ENCODE measurements around the gene RABGAP1L.

DNA sequence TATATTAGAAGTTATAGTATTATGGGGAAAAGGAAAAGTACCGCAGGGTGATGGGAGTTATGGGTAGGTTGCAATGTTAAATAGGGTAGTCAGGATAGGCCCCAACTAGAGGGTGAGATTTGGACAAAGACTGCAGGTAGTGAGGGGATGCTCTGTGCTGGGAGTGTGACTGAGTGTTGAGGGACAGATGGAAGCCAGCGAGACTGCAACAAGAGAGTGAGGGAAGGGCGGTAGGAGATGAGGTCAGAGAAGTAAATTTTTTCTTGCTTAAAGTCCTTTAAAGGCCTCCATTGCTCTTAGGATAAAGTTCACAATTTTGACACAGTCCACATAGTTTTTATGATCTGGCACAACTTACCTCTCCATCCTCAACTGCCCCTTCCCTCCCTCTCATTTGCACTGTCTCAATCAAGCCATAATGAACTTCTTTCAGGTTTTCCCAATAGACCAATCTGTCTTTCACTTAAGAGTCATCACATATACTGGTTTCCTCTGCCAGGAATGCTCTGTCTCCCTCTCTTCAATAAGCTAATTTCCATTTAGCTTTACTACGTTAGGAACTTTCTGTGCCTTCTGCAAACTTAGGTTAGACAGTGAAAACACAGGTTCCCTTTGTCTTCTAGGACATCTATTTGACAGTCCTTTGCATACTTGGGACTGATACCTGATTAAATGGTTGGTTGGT is 602.7 kb downstream of the RABGAP1L start:
- TF ChIP-seq EZH2 (IDR thresholded peaks at IDR 0.05; ENCODE audit: borderline replicate concordance, control insufficient read depth, low read depth, low read length), result no peak
- TF ChIP-seq HDAC6 (IDR thresholded peaks at IDR 0.05; ENCODE audit: unreplicated experiment), result no peak
- TF ChIP-seq, protein P1, sequence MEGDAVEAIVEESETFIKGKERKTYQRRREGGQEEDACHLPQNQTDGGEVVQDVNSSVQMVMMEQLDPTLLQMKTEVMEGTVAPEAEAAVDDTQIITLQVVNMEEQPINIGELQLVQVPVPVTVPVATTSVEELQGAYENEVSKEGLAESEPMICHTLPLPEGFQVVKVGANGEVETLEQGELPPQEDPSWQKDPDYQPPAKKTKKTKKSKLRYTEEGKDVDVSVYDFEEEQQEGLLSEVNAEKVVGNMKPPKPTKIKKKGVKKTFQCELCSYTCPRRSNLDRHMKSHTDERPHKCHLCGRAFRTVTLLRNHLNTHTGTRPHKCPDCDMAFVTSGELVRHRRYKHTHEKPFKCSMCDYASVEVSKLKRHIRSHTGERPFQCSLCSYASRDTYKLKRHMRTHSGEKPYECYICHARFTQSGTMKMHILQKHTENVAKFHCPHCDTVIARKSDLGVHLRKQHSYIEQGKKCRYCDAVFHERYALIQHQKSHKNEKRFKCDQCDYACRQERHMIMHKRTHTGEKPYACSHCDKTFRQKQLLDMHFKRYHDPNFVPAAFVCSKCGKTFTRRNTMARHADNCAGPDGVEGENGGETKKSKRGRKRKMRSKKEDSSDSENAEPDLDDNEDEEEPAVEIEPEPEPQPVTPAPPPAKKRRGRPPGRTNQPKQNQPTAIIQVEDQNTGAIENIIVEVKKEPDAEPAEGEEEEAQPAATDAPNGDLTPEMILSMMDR (IDR thresholded peaks at IDR 0.05 in 2 of 3, conservative IDR thresholded peaks at IDR 0.05 in 1 of 3; ENCODE audit: control insufficient read depth in 2 of 3, extremely low read depth in 1 of 3, insufficient read depth in 1 of 3, low read depth in 3 of 3, low read length in 3 of 3), result no peak
- TF ChIP-seq, protein P2, sequence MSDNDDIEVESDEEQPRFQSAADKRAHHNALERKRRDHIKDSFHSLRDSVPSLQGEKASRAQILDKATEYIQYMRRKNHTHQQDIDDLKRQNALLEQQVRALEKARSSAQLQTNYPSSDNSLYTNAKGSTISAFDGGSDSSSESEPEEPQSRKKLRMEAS (IDR thresholded peaks at IDR 0.05; ENCODE audit: low read depth, low read length), result no peak
- TF ChIP-seq, protein P3, sequence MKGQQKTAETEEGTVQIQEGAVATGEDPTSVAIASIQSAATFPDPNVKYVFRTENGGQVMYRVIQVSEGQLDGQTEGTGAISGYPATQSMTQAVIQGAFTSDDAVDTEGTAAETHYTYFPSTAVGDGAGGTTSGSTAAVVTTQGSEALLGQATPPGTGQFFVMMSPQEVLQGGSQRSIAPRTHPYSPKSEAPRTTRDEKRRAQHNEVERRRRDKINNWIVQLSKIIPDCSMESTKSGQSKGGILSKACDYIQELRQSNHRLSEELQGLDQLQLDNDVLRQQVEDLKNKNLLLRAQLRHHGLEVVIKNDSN (IDR thresholded peaks at IDR 0.05; ENCODE audit: borderline replicate concordance, extremely low read length, insufficient read depth, low read depth, low read length), result no peak
- TF ChIP-seq, protein P4, sequence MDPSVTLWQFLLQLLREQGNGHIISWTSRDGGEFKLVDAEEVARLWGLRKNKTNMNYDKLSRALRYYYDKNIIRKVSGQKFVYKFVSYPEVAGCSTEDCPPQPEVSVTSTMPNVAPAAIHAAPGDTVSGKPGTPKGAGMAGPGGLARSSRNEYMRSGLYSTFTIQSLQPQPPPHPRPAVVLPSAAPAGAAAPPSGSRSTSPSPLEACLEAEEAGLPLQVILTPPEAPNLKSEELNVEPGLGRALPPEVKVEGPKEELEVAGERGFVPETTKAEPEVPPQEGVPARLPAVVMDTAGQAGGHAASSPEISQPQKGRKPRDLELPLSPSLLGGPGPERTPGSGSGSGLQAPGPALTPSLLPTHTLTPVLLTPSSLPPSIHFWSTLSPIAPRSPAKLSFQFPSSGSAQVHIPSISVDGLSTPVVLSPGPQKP (IDR thresholded peaks at IDR 0.05; ENCODE audit: low read depth, low read length), result no peak
- TF ChIP-seq, protein P5, sequence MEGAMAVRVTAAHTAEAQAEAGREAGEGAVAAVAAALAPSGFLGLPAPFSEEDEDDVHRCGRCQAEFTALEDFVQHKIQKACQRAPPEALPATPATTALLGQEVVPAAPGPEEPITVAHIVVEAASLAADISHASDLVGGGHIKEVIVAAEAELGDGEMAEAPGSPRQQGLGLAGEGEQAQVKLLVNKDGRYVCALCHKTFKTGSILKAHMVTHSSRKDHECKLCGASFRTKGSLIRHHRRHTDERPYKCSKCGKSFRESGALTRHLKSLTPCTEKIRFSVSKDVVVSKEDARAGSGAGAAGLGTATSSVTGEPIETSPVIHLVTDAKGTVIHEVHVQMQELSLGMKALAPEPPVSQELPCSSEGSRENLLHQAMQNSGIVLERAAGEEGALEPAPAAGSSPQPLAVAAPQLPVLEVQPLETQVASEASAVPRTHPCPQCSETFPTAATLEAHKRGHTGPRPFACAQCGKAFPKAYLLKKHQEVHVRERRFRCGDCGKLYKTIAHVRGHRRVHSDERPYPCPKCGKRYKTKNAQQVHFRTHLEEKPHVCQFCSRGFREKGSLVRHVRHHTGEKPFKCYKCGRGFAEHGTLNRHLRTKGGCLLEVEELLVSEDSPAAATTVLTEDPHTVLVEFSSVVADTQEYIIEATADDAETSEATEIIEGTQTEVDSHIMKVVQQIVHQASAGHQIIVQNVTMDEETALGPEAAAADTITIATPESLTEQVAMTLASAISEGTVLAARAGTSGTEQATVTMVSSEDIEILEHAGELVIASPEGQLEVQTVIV (IDR thresholded peaks at IDR 0.05; ENCODE audit: borderline replicate concordance, partially characterized antibody), result no peak
- TF ChIP-seq ETV6 (conservative IDR thresholded peaks at IDR 0.05 in 1 of 2, IDR thresholded peaks at IDR 0.05 in 1 of 2; ENCODE audit: borderline replicate concordance in 1 of 2, low read depth in 1 of 2), result no peak
- TF ChIP-seq JUNB (IDR thresholded peaks at IDR 0.05), result no peak
- no peak for TF ChIP-seq POLR2AphosphoS5 (IDR thresholded peaks at IDR 0.05; ENCODE audit: low read length)
- TF ChIP-seq SMC3 (IDR thresholded peaks at IDR 0.05; ENCODE audit: borderline replicate concordance, low read length), result no peak
- TF ChIP-seq JUND (IDR thresholded peaks at IDR 0.05; ENCODE audit: low read depth, low read length), result no peak

Measured in GM12878 (cell line).